Measurements from ENCODE around the gene DEFB108B.
"Not testable (repeated sequence)": the region's sequence is repeated elsewhere in the genome, so short reads cannot be mapped to it uniquely, and the experiment has no call there.

Gene DEFB108B

GRCh38 chr11:71821539-71821938, 11.5 kb upstream of the DEFB108B start:
- DNase-seq, result not testable (repeated sequence)

- not testable (repeated sequence) for DNase-seq
Observed at GRCh38 chr11:71829247-71829646, 3.8 kb upstream of the DEFB108B start.

GRCh38 chr11:71829686-71830085, 3.3 kb upstream of the DEFB108B start:
- DNase-seq, result not testable (repeated sequence)

GRCh38 chr11:71842720-71843119, 9.7 kb downstream of the DEFB108B start:
- not testable (repeated sequence) for DNase-seq

GRCh38 chr11:71843355-71843754, 10.4 kb downstream of the DEFB108B start:
- DNase-seq, result not testable (repeated sequence)

GRCh38 chr11:71843858-71844257, 10.9 kb downstream of the DEFB108B start:
- DNase-seq, result no peak

GRCh38 chr11:71853895-71854294, 20.9 kb downstream of the DEFB108B start:
- DNase-seq, result not testable (repeated sequence)

- DNase-seq, result not testable (repeated sequence)
Observed at GRCh38 chr11:71855880-71856279, 22.9 kb downstream of the DEFB108B start.

GRCh38 chr11:71860835-71861234, 27.8 kb downstream of the DEFB108B start:
- not testable (repeated sequence) for DNase-seq

GRCh38 chr11:71863978-71864627, 31.1 kb downstream of the DEFB108B start:
- DNase-seq, result peak; percentile 70

GRCh38 chr11:71867209-71867608, 34.2 kb downstream of the DEFB108B start:
- not testable (repeated sequence) for DNase-seq

GRCh38 chr11:71869931-71870330, 36.9 kb downstream of the DEFB108B start:
- not testable (repeated sequence) for DNase-seq

- DNase-seq, result not testable (repeated sequence)
Observed at GRCh38 chr11:71870661-71871060, 37.7 kb downstream of the DEFB108B start.

- not testable (repeated sequence) for DNase-seq
Observed at GRCh38 chr11:71876262-71876661, 43.3 kb downstream of the DEFB108B start.

- DNase-seq, result not testable (repeated sequence)
Observed at GRCh38 chr11:71878059-71878458, 45.1 kb downstream of the DEFB108B start, which contains the start of gene DEFB131B. DEFB131B (plus strand) TSS chr11:71878453; CDS start chr11:71878453, 0 bp downstream.

GRCh38 chr11:71885806-71886205, 52.8 kb downstream of the DEFB108B start:
- not testable (repeated sequence) for DNase-seq
